IPS-11a (cell line): ENCODE measurements around the gene NTM.

ENCODE experiments used
- H3K4me3 ChIP-seq: one replicate; pipeline ENCODE4 v1.5.1; 2013; ENCODE audit warnings: low read depth, low read length, control low read depth

Gene NTM

GRCh38 chr11:132115454-132115853, 745.0 kb downstream of the NTM start:
- H3K4me3 ChIP-seq = no peak overlapping the region

GRCh38 chr11:132116516-132116915, 746.1 kb downstream of the NTM start:
- no peak overlapping the region for H3K4me3 ChIP-seq

GRCh38 chr11:132118661-132119060, 748.2 kb downstream of the NTM start:
- no peak overlapping the region for H3K4me3 ChIP-seq

- H3K4me3 ChIP-seq = no peak overlapping the region
These were observed 749.2 kb downstream of the NTM start for GRCh38 chr11:132119573-132119972.

GRCh38 chr11:132122735-132123134, 752.3 kb downstream of the NTM start:
- no peak overlapping the region for H3K4me3 ChIP-seq

GRCh38 chr11:132123449-132123848, 753.0 kb downstream of the NTM start:
- no peak overlapping the region for H3K4me3 ChIP-seq

- H3K4me3 ChIP-seq = no peak overlapping the region
These were observed 753.7 kb downstream of the NTM start for GRCh38 chr11:132123854-132124835.

- H3K4me3 ChIP-seq = no peak overlapping the region
These were observed 755.8 kb downstream of the NTM start for GRCh38 chr11:132125988-132126871.

GRCh38 chr11:132126973-132127899, 756.8 kb downstream of the NTM start:
- no peak overlapping the region for H3K4me3 ChIP-seq

GRCh38 chr11:132127900-132128288, 757.5 kb downstream of the NTM start:
- H3K4me3 ChIP-seq = no peak overlapping the region

GRCh38 chr11:132131047-132131446, 760.6 kb downstream of the NTM start:
- H3K4me3 ChIP-seq = no peak overlapping the region

GRCh38 chr11:132131961-132132360, 761.5 kb downstream of the NTM start:
- no peak overlapping the region for H3K4me3 ChIP-seq

GRCh38 chr11:132134322-132134721, 763.9 kb downstream of the NTM start:
- no peak overlapping the region for H3K4me3 ChIP-seq

- H3K4me3 ChIP-seq = no peak overlapping the region
These were observed 767.0 kb downstream of the NTM start for GRCh38 chr11:132137289-132137980.

- no peak overlapping the region for H3K4me3 ChIP-seq
These were observed 767.5 kb downstream of the NTM start for GRCh38 chr11:132137981-132138313.

- no peak overlapping the region for H3K4me3 ChIP-seq
These were observed 768.8 kb downstream of the NTM start for GRCh38 chr11:132139181-132139580.

- no peak overlapping the region for H3K4me3 ChIP-seq
These were observed 769.6 kb downstream of the NTM start for GRCh38 chr11:132140056-132140455.

- H3K4me3 ChIP-seq = no peak overlapping the region
These were observed 771.7 kb downstream of the NTM start for GRCh38 chr11:132142121-132142520.

- no peak overlapping the region for H3K4me3 ChIP-seq
These were observed 772.1 kb downstream of the NTM start for GRCh38 chr11:132142554-132142953.

GRCh38 chr11:132147464-132147863, 777.0 kb downstream of the NTM start:
- no peak overlapping the region for H3K4me3 ChIP-seq
